ENCODE data around the gene NUTM2D.
"Not testable (repeated sequence)": the region's sequence is repeated elsewhere in the genome, so short reads cannot be mapped to it uniquely, and the experiment has no call there.

Gene NUTM2D

GRCh38 chr10:87407516-87408467 lies 50.2 kb downstream of the NUTM2D start:
- in situ Hi-C loops (cut with HindIII; ENCODE audit: low sequenced_read_pairs); H3K4me3 ChIP-seq (ENCODE audit: low read depth, low read length); DNase-seq (ENCODE audit: low read depth, low spot score): not testable (repeated sequence)

- in situ Hi-C loops (cut with HindIII; ENCODE audit: low sequenced_read_pairs); H3K4me3 ChIP-seq (ENCODE audit: low read depth, low read length); DNase-seq (ENCODE audit: low read depth, low spot score): not testable (repeated sequence)
Measured at GRCh38 chr10:87413921-87414320, 56.4 kb downstream of the NUTM2D start.

All from astrocyte of the spinal cord (primary cell).